Measurements from ENCODE around the gene FGF9.

Gene FGF9

DNA sequence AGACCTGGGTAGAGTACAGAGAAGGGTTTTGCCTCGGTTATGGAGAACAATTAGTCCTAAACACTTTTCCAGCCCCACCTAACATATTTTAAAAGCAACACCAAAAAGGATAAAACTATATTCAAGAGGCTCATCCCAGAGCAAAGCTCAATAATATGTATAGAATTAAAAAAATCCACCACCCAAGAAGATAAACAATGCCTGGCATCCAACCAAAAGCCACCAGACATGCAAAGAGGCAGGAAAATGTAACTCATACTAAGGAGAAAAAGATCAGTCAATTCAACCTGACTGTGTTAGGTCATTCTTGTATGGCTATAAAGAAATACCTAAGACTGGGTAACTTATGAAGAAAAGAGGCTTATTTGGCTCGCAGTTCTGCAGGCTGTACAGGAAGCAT, 39.3 kb downstream of the FGF9 start:
- no peak for DNase-seq (ENCODE audit: low read depth)

- no peak for DNase-seq (ENCODE audit: low read depth)
Observed at GRCh38 chr13:21717817-21718216, 46.9 kb downstream of the FGF9 start.

- no peak for DNase-seq (ENCODE audit: low read depth)
Observed at GRCh38 chr13:21719463-21719862, 48.6 kb downstream of the FGF9 start.

- DNase-seq (ENCODE audit: low read depth): no peak
Observed at GRCh38 chr13:21723807-21724505, 53.1 kb downstream of the FGF9 start.

- DNase-seq (ENCODE audit: low read depth): no peak
Observed at GRCh38 chr13:21730186-21730880, 59.5 kb downstream of the FGF9 start.

DNA sequence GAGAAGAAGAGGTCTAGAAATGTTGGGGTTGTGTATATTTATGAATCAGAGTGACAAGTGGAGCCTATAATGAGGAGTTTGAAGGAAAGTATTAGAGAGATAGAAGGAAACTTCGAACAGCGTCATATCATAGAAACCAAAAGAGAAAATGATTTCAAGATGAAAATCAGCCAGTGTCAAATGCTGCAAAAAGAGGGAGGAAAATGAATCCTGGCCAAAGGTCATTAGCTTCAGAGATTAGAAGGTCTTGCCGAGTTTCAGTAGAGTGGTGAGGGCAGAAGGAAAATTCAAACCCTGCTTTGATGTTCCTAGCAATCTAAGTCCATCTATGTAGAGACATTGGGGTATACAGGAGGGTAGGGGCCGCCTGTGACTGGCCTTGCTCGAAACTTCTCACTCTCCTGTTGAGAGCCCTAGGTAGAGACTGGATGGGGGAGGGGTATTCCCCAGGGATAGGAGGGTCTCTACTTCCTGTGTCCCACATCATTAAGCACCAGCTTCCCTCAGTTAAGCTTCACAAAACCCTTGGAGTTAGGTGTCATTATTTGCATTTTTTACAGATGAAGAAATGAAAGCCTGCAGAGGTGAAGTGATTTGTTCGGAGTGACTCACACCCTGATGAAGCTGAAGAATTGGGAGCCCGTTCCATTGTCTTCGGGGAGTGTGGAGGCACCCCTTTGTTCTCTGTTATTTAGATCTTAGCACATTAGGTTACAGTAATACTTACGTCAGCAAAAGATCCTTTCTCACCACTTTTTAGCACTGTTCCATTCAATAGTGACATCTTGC, 62.8 kb downstream of the FGF9 start:
- DNase-seq (ENCODE audit: low read depth): no peak

- DNase-seq (ENCODE audit: low read depth): no peak
Observed at GRCh38 chr13:21734961-21735360, 64.1 kb downstream of the FGF9 start.

DNA sequence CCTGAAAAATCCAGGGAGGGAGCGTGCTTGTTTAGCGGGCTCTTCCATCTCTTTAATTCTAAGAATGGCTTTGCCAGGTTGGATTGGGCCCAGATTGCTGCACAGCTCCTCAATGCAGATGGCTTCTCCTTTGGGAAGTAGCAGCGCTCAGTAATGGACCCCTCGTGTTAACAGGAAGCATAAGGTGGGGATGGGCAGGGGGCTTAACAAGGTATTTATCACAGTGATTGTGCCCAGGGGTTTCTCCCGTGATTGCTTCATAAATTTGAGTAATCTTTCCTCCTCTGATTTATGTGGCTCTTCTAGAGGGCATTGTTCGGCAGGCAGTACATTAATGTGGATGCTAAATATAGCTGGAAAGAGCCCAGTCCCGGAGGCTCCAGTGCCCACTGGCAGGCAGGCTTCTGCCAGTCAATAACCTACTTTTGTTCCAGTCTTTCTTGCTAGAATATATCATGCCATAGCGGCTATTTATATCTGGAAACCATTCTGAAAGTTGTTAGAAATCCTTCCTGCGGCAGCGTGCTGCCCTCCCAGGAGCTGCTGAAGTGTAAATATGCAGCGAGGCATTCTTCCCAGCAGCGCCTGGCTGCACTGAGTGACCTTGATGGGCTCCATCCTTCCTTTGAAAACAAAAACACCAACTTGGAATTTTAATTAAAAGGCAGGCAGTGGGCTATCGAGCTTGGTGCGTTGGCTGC, 65.0 kb downstream of the FGF9 start:
- DNase-seq (ENCODE audit: low read depth): no peak

DNA sequence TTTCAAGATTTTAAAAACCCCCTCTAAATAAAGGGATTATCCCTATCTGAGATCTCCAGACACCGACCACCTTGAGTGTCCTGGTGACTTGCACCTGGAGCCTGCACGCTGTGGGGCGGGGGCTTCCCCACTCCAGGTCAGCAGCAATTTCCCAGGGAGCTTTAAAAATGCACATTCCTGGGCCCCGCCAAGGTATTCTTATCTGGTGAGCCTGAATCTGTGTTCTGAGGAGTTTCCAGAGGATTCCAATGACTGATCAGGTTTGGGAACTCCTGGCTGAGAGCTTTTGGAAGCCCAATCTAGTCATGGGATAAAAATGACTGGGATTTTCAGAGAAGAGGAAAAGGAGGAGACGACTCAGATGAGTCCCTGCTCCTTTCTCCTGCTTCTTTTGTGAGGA, 66.1 kb downstream of the FGF9 start:
- DNase-seq (ENCODE audit: low read depth): no peak

- DNase-seq (ENCODE audit: low read depth): no peak
Observed at GRCh38 chr13:21738630-21739029, 67.8 kb downstream of the FGF9 start.

DNA sequence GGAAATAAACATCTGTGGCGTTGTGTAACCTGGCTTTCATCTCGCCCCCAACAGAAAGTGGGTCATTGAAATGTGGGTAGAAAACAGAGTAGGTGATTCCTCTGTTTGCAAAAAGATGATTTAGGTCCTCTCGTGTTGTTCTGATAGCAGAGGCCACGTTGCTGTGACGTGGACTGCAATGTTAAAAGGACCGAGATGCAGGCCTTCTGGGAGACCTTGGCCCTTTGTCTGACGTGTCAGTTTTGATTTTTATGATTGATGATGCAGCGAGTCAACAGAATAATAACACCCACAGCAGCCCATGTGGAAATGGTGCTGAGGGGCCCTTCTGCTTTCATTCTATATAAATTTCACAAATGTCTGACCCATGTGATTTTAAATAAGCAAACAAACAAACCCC, 68.9 kb downstream of the FGF9 start:
- DNase-seq (ENCODE audit: low read depth): no peak

DNA sequence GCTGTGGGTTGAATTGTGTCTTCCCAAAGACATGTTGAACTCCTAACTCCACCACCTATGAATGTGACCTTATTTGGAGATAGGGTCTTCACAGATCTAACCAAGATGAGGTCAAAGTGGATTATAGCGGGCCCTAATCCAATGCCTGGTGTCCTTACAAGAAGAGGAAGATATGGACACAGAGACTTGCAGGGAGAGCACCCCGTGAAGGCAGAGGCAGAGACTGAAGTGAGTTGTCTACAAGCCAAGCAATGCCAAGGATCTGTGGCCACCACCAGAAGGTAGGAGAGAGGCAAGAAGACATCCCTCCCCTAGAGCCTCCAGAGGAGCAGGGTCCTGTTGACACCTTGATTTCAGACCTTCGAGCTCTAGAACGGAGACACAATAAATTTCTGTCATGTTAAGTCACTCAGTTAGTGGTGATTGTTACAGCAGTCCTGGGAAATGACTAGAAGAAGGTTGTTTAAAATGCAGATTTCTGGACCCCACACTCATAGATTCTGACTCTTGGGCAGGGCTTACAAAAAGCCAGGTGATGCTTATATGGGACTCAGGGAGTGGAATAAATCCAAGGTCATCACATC, 70.6 kb downstream of the FGF9 start:
- no peak for DNase-seq (ENCODE audit: low read depth)

DNA sequence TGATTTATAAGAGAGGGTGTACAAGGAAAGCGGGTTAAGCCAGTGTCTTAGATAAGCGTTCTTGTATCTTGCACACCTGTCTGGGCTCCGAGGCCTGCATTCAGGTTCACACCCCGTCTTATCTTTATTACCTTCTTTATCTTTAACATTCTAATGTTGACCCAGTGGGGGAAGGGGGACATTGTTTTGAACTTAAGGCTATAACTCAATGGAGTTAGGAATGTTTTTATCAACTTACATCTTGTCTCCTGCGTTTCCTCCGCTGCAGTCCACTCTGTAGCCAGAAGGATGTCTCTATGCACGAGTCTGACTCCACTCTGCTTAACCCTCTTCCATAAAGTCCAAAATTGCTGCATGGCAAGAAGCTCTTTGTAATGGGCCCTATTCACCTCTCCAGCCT, 71.2 kb downstream of the FGF9 start:
- no peak for DNase-seq (ENCODE audit: low read depth)

DNA sequence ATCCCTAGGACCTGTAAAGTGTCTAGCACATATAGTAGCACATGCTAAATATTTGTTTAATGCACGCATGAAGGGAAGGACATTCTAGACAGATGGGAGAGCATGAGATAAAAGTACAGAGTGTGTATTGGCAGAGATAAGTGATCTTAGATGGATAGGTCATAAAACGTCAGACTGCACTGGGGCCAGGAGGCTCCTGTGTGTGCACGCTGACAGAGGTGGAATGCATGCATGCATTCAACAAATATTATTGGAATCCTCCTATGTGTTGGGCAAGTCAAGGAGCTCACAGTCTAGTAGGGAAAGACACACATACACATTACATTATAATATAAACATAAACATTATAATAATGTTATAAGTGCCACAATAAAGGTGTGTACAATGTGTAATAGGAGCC, 73.3 kb downstream of the FGF9 start:
- DNase-seq (ENCODE audit: low read depth): no peak

GRCh38 chr13:21745307-21745706, 74.4 kb downstream of the FGF9 start:
- no peak for DNase-seq (ENCODE audit: low read depth)

DNA sequence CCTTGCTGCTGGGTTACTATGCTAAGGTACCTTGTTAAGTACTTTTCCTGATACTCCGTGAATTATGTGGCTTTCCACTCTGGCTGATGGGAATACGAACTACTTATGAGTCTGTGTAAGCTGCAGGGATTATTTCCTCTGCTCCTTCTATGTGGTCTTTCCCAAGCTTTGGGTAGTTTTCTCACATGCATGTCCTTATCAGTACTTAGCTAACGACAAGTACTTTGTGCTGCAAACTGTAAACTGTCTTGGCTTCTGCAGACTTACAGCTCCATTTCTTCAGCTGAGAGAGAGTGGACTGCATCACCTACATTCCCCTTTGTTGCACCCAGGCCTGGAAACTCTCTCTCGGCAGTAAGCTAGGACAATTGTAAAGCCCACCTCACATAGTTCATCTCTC, 76.6 kb downstream of the FGF9 start:
- DNase-seq (ENCODE audit: low read depth): no peak

DNA sequence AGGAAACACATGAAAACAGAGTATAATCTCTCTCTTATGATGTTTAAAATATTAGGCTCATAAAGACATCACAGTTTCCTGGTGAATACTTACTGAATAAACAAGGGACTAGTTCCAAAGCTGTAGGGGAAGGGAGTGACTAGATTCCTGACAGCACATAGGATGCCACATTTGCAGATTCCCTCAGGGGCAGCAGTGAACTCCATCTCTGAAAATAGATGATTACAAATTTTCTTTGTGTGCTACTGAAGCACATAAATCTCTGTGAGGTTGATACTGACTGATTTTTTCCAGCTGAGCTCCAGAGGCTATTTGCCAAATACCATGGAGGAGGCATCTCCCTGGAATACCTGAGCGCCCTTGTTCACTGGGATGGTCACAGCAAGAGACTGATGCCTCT, 77.3 kb downstream of the FGF9 start:
- DNase-seq (ENCODE audit: low read depth): no peak

DNA sequence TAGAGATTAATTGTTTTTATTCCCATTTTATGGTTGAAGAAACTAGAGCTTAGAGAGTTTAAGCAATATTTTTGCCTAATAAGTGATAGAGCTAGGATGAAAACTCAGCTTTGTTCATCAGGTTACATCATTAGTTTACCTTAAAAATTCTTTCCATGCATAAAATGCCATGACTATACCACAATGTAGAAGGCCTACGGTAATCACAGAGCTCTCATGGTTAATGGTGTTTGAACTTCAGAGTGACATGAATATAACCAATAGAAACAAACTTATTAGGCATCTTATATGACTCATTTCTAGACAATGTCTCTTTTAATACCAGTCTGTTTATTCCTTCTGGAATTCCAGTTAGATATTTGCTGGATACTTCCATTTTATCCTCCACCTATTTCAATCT, 78.5 kb downstream of the FGF9 start:
- DNase-seq (ENCODE audit: low read depth): no peak

DNA sequence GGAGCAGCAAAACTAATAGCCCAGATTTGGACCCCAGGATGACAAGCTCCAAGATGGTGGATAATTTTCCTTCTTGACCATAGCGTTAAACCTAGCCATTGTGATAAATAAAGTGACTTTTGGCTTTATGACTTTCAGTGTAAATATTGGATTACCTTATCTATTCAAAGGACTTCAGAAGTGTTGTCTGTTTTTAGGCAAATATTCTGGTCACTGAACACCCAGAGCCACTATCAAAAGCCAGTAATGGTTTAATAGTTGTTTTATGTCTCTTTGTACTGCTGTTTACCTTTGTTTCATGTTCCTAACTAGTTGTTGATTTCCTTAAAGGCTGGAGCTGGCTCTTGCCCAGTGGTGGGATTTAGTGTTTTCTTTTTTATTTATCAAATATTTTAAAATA, 81.6 kb downstream of the FGF9 start:
- no peak for DNase-seq (ENCODE audit: low read depth)

GRCh38 chr13:21753117-21753729, 82.3 kb downstream of the FGF9 start:
- no peak for DNase-seq (ENCODE audit: low read depth)

Measured in stimulated activated CD8-positive, alpha-beta memory T cell treated with anti-CD3 and anti-CD28 coated beads, Interleukin-12 subunit alpha, Interleukin-12 subunit beta, amount 100 ng/mL, for 1 hour (primary cell).